Naive B cell (primary cell): ENCODE data around the gene HLCS. TPM values are rescaled to one million over a fixed set of nuclear protein-coding genes. Genes with fewer than 3 reads are reported as not detected.

Experiments
- ATAC-seq, 2 donors: fragments of 150-1000 bp; cut with Tn5 transposase; 2 replicates each; pipeline ENCODE4 v1.10.0; 2021; ENCODE audit warnings: low read depth in 2 of 2, mild to moderate bottlenecking in 2 of 2, moderate library complexity in 2 of 2
- DNase-seq: peaks from one replicate; pipeline ENCODE4 v3.0.0; 2022
- H3K27ac Mint-ChIP-seq, 6 donors: one replicate each; pipeline ENCODE4 v1.8.0; 2020 to 2022; ENCODE audit warnings: mild to moderate bottlenecking in 6 of 6, mixed read lengths in 6 of 6, moderate library complexity in 5 of 6, inconsistent platforms in 2 of 6
- H3K27me3 Mint-ChIP-seq, 3 donors: one replicate each; pipeline ENCODE4 v1.8.0; 2021 to 2022; ENCODE audit warnings: mixed read lengths in 3 of 3, mild to moderate bottlenecking in 1 of 3
- H3K36me3 Mint-ChIP-seq, 2 donors: one replicate each; pipeline ENCODE4 v1.8.0; 2020 to 2022; ENCODE audit warnings: mixed read lengths in 2 of 2, inconsistent platforms in 1 of 2, mild to moderate bottlenecking in 1 of 2
- H3K4me1 Mint-ChIP-seq, 3 donors: one replicate each; pipeline ENCODE4 v1.8.0; 2020 to 2022; ENCODE audit warnings: mixed read lengths in 3 of 3, inconsistent platforms in 1 of 3, mild to moderate bottlenecking in 1 of 3, moderate library complexity in 1 of 3
- H3K4me3 Mint-ChIP-seq, 8 donors: one replicate each; pipeline ENCODE4 v1.8.0; 2020 to 2022; ENCODE audit warnings: mild to moderate bottlenecking in 8 of 8, mixed read lengths in 8 of 8, moderate library complexity in 8 of 8, inconsistent platforms in 2 of 8
- H3K9me3 Mint-ChIP-seq, 7 donors: one replicate each; pipeline ENCODE4 v1.8.0; 2020 to 2022; ENCODE audit warnings: mixed read lengths in 7 of 7, mild to moderate bottlenecking in 5 of 7, inconsistent platforms in 2 of 7, moderate library complexity in 1 of 7
- polyA plus RNA-seq, 6 donors: library from polyadenylated mRNA; unstranded; fragments of 300-500 nt; fragmentation: Illumina TruSeq; gene quantifications; one replicate each; pipeline ENCODE4 v1.2.3, GENCODE V29; 2021; ENCODE audit warnings: low read depth in 6 of 6

Gene HLCS
- polyA plus RNA-seq, 6 donors from 2014 or later: 5.5 to 8.4 (median 7.3) TPM

GRCh38 chr21:36704281-36704957 lies 262.1 kb downstream of the HLCS start:
- peaks cover 23 to 57% (median 49%) of the 10 kb centered on the region in 3 donors for H3K4me1 Mint-ChIP-seq
- DNase-seq: no peak

DNA sequence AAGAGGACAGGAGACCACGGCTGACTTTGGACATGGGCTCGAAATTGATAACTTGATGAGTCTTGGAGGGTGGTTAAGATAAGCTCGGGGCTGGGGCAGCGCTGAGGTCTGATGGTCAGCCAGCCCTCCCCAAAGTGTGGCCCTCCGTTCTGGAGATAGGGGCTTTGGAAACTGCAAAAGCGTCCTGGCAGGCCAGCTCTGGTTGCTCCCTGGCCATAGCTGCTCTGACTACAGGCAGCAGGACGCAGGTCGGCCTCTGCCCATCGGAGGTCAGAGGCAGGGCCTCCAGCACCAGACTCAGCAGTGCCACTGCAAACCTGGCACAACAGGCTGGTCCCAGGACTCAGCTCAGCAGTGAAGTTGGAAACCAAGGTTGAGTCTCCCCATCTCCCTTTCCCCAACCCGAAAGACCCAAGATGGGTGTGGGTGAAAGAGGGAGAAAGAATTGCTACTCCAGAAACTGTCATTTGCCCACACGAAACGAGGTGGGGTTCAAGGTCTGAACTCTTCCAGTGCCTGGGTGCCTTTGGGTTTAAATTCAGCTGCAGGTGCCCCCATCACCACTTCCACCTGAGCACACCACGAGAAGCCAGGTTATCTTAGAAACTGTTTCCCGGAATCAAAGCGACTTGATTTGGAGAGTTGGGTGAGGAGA lies 262.7 kb downstream of the HLCS start:
- DNase-seq: no peak
- H3K9me3 Mint-ChIP-seq: peaks cover 0 to 2% (median 0%) of the 10 kb centered on the region in 7 donors
- ATAC-seq: no peak
- peaks cover 23 to 54% (median 48%) of the 10 kb centered on the region in 3 donors for H3K4me1 Mint-ChIP-seq
- peak overlapping the region in 3 of 8 donors; percentile 29 to 63 (median 37) for H3K4me3 Mint-ChIP-seq
- peaks cover 61 to 85% (median 63%) of the 10 kb centered on the region in 3 donors for H3K27me3 Mint-ChIP-seq
- H3K36me3 Mint-ChIP-seq: no peaks in the 10 kb centered on the region
- no peak overlapping the region for H3K27ac Mint-ChIP-seq

More at GRCh38 chr21:36704281-36704957, 262.1 kb downstream of the HLCS start:
- Mint-ChIP-seq H3K4me3 (peak overlapping the region in 1 of 8 donors; percentile 63), H3K36me3 (no peaks in the 10 kb centered on the region), H3K9me3 (peaks cover 0 to 2% (median 0%) of the 10 kb centered on the region in 7 donors), H3K27ac (no peak overlapping the region), H3K27me3 (peaks cover 63 to 88% (median 65%) of the 10 kb centered on the region in 3 donors)
- no peak for ATAC-seq

DNA sequence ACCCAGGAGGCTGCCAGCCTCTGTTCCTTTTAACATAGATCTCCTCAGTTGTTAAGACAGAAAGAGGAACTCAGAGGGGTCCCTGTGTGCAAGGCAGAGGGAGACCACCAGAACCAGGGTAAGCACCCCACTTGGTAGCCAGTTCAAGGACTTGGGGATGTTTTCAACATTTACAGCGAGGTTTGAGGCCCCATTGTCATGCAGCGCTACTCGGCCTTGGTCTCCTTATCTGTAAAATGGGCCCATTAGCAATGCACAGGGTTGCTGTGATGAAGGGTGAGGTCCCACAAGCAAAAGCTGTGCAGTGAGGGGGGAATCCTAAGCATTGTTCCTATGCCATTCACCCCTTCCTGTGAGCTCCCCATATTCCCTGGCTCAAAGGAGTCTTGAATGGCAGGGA lies 263.3 kb downstream of the HLCS start:
- ATAC-seq (no peak), DNase-seq (no peak)
- peak overlapping the region in 1 of 8 donors; percentile 37 for H3K4me3 Mint-ChIP-seq
- H3K4me1 Mint-ChIP-seq: peaks cover 20 to 50% (median 43%) of the 10 kb centered on the region in 3 donors
- no peaks in the 10 kb centered on the region for H3K36me3 Mint-ChIP-seq
- peaks cover 0 to 2% (median 0%) of the 10 kb centered on the region in 7 donors for H3K9me3 Mint-ChIP-seq
- no peak overlapping the region for H3K27ac Mint-ChIP-seq
- peaks cover 57 to 84% (median 57%) of the 10 kb centered on the region in 3 donors for H3K27me3 Mint-ChIP-seq

- Mint-ChIP-seq H3K4me1 (peaks cover 20 to 49% (median 41%) of the 10 kb centered on the region in 3 donors), H3K27me3 (peaks cover 55 to 87% (median 57%) of the 10 kb centered on the region in 3 donors), H3K9me3 (peaks cover 0 to 2% (median 0%) of the 10 kb centered on the region in 7 donors), H3K36me3 (no peaks in the 10 kb centered on the region), H3K27ac (no peak overlapping the region), H3K4me3 (peak overlapping the region in 3 of 8 donors; percentile 5 to 43 (median 37))
- DNase-seq: no peak
- no peak for ATAC-seq
Observed at GRCh38 chr21:36702622-36702968, 263.9 kb downstream of the HLCS start.

- ATAC-seq (no peak), DNase-seq (no peak)
- peak overlapping the region in 7 of 8 donors; percentile 29 to 71 (median 52) for H3K4me3 Mint-ChIP-seq
- H3K36me3 Mint-ChIP-seq: no peaks in the 10 kb centered on the region
- H3K9me3 Mint-ChIP-seq: peaks cover 0 to 2% (median 0%) of the 10 kb centered on the region in 7 donors
- H3K27me3 Mint-ChIP-seq: peaks cover 51 to 89% (median 54%) of the 10 kb centered on the region in 3 donors
- peaks cover 16 to 46% (median 37%) of the 10 kb centered on the region in 3 donors for H3K4me1 Mint-ChIP-seq
- peak overlapping the region in 1 of 6 donors; percentile 72 for H3K27ac Mint-ChIP-seq
Observed at GRCh38 chr21:36701756-36702621, 264.5 kb downstream of the HLCS start.

- H3K4me1 Mint-ChIP-seq: peaks cover 12 to 38% (median 29%) of the 10 kb centered on the region in 3 donors
- ATAC-seq (no peak), DNase-seq (no peak)
- H3K27ac Mint-ChIP-seq: peak overlapping the region in 1 of 6 donors; percentile 72
- peak overlapping the region; percentile 29 to 83 (median 63) for H3K4me3 Mint-ChIP-seq
- H3K9me3 Mint-ChIP-seq: peaks cover 0 to 2% (median 0%) of the 10 kb centered on the region in 7 donors
- H3K36me3 Mint-ChIP-seq: no peaks in the 10 kb centered on the region
- peaks cover 48 to 89% (median 51%) of the 10 kb centered on the region in 3 donors for H3K27me3 Mint-ChIP-seq
Observed at GRCh38 chr21:36700971-36701755, 265.3 kb downstream of the HLCS start.

Other genes starting within 250 kb of the HLCS start
- gene RIPPLY3, start 40.0 kb upstream of the HLCS start, polyA plus RNA-seq: not detected
- gene PIGP, start 106.4 kb upstream of the HLCS start, polyA plus RNA-seq: 10 to 100 TPM; 30.6 to 58.7 (median 36.7) TPM
- gene TTC3, start 106.6 kb upstream of the HLCS start, polyA plus RNA-seq: 10 to 100 TPM; 54.7 to 97.7 (median 62.1) TPM